NCI-H2171 (cell line): ENCODE results near the gene RALA.
"Not testable (repeated sequence)": the region's sequence is repeated elsewhere in the genome, so short reads cannot be mapped to it uniquely, and the experiment has no call there.

Source experiments
- DNase-seq: peaks from one replicate; lab custom pipeline; 2025; lab: John Stamatoyannopoulos, UW

RALA gene

GRCh38 chr7:39683216-39683845 is 60.0 kb downstream of the RALA start:
- DNase-seq = no peak

DNA sequence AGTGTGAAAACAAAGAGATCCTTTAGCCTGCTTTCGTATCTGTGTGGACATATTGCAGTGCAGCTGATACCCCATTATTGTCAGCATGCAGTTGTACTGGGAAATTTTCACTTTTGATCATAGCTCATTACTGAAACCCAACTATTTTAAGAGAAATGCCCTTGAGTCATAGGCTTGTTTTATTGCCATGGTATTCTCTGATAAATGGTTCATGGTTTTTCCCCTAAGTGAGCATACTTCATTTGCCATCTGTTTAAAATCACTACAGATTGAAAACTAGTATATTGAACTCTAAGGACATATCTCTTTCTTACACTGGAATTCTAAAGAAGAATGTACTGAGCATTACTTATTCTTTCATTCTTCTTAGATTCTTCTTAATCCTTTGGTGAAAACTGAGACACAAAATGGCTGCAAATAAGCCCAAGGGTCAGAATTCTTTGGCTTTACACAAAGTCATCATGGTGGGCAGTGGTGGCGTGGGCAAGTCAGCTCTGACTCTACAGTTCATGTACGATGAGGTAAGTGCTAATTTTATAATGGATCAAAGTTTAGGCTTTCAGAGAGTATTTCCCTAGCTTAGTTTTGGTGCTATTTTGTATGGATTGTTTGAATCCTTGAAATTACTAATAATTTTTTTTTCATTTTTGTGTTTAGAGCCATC is 63.0 kb downstream of the RALA start:
- DNase-seq = no peak

DNA sequence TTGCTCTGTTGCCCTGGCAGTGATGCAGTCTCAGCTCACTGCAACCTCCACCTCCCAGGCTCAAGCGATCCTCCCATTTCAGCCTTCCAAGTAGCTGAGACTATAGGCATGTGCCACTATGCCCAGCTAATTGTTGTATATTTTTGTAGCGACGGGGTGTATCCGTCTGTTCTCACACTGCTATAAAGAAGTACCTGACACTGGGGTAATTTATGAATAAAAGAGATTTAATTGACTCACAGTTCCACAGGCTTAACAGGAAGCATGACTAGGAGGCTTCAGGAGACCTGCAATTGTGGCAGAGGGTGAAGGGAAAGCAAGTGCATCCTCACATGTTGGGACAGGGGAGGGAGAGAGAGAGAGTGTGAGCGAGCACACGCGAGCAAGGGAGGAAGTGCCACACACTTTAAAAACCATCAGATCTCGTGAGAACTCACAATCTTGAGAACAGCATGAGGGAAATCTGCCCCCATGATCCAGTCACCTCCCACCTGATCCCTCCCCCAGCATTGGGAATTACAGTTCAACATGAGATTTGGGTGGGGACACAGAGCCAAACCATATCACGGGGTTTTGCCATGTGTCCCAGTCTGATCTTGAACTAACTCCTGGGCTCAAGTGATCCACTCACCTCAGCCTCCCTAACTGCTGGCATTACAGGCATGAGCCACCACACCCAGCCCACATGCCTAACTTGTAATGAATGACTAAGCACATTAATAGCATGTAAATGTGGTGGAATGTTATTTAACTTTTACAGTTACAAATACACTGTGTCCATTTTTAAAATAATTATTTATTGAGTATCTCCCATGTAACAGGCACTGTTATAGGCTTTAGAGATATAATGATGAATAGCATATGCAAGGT is 65.5 kb downstream of the RALA start:
- no peak for DNase-seq

DNA sequence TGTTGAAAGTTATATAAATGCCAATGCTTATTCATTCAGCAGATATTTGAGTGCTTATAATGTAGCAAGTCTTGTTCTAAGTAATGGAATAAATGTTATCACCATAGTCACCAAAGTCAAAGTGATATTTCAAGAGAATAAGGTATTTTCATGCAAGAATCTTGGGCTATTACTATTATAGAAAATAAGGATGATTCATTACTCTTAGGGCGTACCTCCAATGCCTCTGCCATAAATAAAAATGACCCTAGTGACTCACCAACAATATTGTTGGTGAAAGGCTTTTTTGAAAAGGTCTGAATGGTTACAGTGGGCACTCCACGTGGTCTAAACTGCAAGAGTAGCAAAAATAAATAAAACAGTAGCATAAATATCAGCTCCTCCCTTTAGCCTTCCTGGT is 68.4 kb downstream of the RALA start:
- DNase-seq = no peak

DNA sequence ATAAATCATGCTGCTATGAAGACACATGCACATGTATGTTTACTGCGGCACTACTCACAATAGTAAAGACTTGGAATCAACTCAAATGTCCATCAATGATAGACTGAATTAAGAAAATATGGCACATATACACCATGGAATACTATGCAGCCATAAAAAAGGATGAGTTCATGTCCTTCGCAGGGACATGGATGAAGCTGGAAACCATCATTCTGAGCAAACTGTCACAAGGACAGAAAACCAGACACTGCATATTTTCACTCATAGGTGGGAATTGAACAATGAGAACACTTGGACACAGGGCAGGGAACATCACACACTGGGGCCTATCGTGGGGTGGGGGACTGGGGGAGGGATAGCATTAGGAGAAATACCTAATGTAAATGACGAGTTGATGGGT is 69.7 kb downstream of the RALA start:
- DNase-seq = not testable (repeated sequence)

- DNase-seq = no peak
These were observed 70.4 kb downstream of the RALA start for GRCh38 chr7:39693812-39694211.

DNA sequence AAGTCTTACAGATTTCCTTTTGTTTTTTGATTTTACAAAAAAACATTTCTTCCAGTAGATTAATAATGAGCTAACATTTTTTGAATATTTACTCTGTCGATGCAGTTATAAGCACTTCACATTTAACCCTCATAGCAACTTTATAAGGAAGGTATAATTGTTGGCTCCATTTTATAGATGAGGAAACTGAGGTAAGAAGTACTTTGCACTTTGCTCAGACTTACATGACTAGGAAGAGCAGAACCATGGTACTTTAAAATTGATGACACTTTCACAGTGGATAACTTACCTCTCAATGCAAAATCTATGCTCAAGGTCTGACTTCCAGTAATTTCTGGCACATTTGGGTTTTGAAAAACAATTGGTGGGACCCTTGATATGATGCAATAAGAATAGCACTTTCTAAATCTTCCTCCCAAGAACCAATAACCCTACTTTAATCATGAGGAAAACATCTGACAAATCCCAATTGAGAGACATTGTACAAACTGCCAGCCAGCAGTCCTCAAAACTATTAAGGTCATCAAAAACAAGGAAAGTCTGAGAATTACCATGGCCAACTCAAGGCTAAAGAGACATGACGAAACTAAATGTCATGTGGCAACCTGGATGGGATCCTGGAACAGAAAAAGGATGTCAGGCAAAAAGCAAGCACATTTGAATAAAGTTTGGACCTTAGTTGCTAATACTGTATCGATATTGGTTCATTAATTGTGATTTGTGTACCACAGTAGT is 72.6 kb downstream of the RALA start:
- DNase-seq = no peak

- DNase-seq = no peak
These were observed 73.3 kb downstream of the RALA start for GRCh38 chr7:39696631-39697030.

GRCh38 chr7:39697483-39697882 is 74.1 kb downstream of the RALA start:
- DNase-seq = no peak

DNA sequence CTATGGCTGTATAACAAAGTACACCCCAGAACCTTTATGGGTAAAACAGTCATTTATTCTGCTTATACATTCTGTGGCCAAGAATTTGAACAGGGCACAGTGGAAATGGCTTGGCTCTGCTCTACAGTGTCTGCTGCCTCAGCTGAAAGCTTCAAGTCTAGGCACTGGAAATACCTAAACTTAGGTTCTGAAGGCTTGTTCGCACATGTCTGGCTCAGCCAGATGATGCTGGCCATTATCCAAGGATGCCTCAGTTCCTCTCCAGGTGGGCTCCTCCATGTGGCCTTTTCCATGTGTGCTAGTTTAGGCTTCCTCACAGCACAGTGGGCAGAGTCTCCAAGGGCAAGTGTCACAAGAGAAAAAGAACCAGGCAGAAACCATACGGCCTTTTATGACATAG is 76.8 kb downstream of the RALA start:
- peak; percentile 39 for DNase-seq

- no peak for DNase-seq
These were observed 77.6 kb downstream of the RALA start for GRCh38 chr7:39700932-39701331.

DNA sequence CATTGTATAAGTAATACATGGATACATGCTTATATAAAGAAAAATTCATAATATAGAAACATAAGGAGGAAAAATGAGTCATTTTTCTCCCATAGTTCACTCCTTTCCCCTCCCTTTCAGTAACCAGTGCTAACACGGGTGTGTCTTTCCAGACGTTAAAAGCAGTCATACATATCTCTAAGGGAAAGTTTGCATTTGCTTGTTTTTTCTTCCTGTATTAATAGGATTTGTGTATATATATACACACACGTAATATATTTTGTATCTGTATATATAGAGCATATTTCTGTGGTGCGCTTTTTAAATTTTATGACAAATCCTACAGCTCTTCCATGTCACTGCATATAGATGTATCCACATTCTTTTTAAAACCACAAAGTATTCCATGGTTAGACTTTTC is 78.8 kb downstream of the RALA start:
- DNase-seq = no peak

DNA sequence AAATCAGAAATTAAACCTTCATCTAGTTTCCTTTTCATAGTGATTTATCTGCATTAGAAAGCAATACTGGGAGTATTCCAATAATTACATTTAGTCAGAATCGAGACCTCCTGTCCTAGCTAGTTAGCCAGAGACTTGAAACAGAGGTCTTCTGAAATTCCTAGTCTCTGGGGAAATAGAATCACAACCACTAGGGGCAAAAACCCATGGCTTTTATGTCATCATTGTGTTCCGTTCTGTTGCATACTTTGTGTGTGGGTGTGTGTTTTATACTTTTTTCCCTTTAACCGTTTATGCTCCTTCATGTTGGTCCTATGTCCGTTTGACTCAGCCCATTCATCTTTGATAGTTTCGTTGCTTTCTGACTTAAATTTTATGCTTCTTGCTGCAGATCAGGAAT is 79.8 kb downstream of the RALA start:
- no peak for DNase-seq

- no peak for DNase-seq
These were observed 85.7 kb downstream of the RALA start for GRCh38 chr7:39709029-39709428.

DNA sequence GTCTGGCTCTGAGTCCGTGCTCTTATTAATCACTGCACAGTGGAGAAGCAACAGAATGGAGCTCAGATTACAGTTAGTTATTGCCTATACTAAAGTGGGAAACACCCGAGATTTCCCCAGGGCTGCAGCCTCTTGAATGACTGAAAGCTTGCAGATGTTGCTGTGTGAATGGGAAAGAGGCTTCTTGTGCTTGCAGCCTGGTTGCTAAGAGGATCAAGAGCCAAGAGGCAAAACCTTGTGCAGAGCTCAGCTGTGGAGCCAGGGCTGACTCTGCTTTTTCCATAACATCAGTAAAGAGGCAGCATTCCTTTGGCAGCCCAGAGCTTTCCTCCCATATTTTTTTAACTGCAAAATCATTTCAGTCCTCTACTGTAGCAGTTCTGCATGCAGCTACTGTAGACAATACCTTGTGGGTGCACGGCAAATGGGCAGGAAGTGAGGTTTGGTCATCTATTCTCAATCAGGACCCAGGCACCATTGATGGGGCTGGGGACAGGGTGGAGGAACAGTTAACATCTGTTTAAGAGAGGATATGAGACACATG is 86.5 kb downstream of the RALA start:
- peak; percentile 80 for DNase-seq

DNA sequence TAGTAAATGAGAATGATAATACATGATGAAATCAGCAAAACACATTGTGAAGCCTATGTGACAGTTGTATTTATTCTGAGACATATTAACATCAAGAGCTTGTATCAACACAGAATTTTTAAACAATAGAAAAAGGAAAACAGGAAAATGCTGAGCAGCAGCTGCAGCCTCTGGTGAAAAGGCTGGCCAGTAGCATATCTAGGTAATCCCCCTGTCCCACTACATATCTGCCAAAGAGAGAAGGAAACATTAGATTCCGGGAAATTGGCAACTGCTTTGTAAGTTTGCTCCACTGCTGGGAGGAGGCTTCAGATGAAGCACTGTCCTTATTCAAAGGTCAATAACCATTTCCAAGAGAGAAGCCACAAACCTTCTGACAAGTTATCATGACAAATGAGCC is 89.4 kb downstream of the RALA start:
- no peak for DNase-seq

DNA sequence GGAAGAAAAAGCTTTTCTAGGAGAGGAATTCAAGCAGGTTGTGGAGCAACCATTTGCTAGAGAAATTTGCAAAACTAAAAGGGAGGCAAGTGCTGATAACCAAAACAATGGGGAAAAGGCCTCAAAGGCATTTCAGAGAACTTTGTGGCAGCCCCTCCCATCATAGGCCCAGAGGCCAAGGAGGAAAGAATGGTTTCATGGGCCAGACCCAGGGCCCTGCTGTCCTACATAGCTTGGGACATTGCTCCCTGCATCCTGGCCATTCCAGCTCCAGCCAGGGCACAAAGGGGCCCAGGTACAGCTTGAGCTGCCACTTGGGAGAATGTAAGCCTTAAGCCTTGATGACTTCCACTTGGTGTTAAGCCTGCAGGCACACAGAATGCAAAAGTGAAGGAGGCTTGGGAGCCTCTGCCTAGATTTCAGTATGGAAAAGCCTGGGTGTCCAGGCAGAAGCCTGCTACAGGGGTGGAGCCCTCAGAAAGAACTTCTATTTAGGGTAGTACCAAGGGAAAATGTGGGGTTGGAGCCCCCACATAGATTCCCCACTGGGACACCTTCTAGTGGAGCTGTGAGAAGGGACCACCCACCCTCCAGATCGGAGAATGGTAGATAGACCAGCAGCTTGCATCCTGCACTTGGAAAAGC is 91.2 kb downstream of the RALA start:
- DNase-seq = no peak

DNA sequence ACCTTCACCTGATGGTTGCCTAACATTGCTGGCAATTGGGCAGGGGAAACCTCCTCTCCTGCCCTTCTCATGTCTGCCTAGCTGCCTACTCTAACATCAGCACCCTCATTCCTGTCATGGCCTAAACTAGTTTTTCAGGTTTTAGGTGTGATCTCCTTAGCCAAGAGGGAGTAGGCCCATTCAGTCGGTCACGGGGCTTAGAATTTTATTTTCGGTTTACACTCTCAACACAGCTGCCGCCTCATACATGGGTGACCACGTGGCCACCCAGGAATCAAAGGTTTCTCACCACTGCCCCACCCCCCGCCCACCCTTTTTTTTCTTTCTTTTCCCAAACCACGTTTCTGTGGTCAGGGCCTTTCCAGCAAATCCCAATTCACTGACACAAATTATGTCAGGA is 97.2 kb downstream of the RALA start:
- no peak for DNase-seq

DNA sequence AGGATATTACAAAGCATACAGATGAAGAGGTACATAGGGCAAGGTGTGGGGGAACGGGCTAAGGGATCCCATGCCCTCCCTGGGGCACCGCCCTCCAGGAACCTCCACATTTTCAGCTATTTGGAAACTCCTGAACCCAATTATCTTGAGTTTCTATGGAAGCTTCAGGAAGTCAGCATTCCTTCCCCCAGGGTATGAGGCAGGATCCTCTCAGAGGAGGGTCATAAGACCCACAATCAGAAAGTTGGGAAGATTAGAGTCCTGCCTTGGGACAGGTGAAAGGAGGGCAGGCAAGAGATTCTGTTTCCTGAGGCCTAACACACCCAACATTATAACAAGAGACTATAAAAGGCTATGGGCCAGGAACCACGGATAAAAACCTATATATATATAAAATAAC is 98.0 kb downstream of the RALA start:
- no peak for DNase-seq

DNA sequence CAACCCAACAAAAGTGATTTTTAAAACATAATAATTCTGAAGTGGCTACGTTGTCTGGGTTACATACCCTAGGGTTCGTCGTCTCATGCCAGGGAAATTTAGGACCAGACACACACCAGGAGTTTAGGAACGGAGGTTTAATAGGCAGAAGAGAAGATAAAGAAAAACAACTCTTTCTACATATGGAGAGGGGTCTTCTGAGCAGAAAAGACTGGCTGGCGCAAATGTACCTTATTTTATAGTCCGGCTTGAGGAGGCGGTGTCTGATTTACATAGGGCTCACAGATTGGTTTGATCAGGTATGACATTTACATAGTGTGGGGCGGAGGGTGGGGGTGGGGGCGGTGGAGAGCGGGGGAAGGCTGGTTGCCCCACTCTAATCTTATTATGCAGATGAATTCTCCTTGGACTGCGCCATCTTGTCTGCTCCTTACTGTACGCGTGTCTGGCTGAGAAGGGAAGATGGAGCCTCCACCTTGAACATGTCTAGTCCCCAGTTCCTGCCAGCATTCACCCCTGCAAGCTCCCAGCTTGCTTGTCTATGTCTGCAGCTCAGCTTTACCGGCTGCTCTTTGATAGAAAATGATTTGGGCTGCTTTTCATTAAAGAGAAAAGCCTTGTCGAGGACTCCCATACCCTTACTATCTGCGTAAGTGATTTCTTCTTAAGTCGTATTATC is 98.7 kb downstream of the RALA start:
- no peak for DNase-seq
